Fibroblast of skin of left quadriceps (primary cell): ENCODE data around the gene NR4A2.

Experiments
- DNase-seq, 2 experiments: peaks; one replicate each; pipeline ENCODE4 v3.0.0-alpha.2; 2013; ENCODE audit warnings: low read depth in 2 of 2

Gene NR4A2

GRCh38 chr2:156332534-156333273 is at the start of gene NR4A2:
Gene NR4A2 (minus strand): TSS chr2:156332721. CDS start chr2:156330186, 2,535 bp downstream.
- DNase-seq = peak; percentile 34 to 42

- no peak for DNase-seq
Measured at GRCh38 chr2:156380117-156380645, 47.7 kb upstream of the NR4A2 start.

GRCh38 chr2:156379714-156380113 is 47.2 kb upstream of the NR4A2 start:
- no peak for DNase-seq

- DNase-seq = no peak
Measured at GRCh38 chr2:156379071-156379470, 46.5 kb upstream of the NR4A2 start.

- no peak for DNase-seq
Measured at GRCh38 chr2:156366753-156367152, 34.2 kb upstream of the NR4A2 start.

- DNase-seq = no peak
Measured at GRCh38 chr2:156363141-156363540, 30.6 kb upstream of the NR4A2 start.

GRCh38 chr2:156356014-156356754 is 23.7 kb upstream of the NR4A2 start:
- no peak for DNase-seq

GRCh38 chr2:156352911-156353310 is 20.4 kb upstream of the NR4A2 start:
- DNase-seq = no peak

- no peak for DNase-seq
Measured at GRCh38 chr2:156350374-156351142, 18.0 kb upstream of the NR4A2 start.

GRCh38 chr2:156349605-156350004 is 17.1 kb upstream of the NR4A2 start:
- no peak for DNase-seq

GRCh38 chr2:156349161-156349560 is 16.6 kb upstream of the NR4A2 start:
- no peak for DNase-seq

- no peak for DNase-seq
Measured at GRCh38 chr2:156347431-156347830, 14.9 kb upstream of the NR4A2 start.

- no peak for DNase-seq
Measured at GRCh38 chr2:156346731-156347130, 14.2 kb upstream of the NR4A2 start.

- no peak for DNase-seq
Measured at GRCh38 chr2:156345582-156345981, 13.1 kb upstream of the NR4A2 start.

GRCh38 chr2:156343940-156344301 is 11.4 kb upstream of the NR4A2 start:
- peak in 1 of 2 experiments; percentile 27 for DNase-seq

- no peak for DNase-seq
Measured at GRCh38 chr2:156343096-156343939, 10.8 kb upstream of the NR4A2 start.

- peak; percentile 90 to 91 for DNase-seq
Measured at GRCh38 chr2:156342254-156343095, 10.0 kb upstream of the NR4A2 start.

- DNase-seq = peak; percentile 87 to 89
Measured at GRCh38 chr2:156341452-156342253, 9.1 kb upstream of the NR4A2 start.

GRCh38 chr2:156340804-156341451 is 8.4 kb upstream of the NR4A2 start:
- DNase-seq = no peak
